Common myeloid progenitor, CD34-positive (primary cell): ENCODE results near the gene EPN2. TPM values are rescaled to one million over a fixed set of nuclear protein-coding genes. Genes with fewer than 3 reads are reported as not detected.
"Not testable (repeated sequence)": the region's sequence is repeated elsewhere in the genome, so short reads cannot be mapped to it uniquely, and the experiment has no call there.

ENCODE experiments used
- CTCF ChIA-PET: fragments of 350-600 bp; sonication (Branson Sonifier 250); formaldehyde crosslinking; loops from one replicate; lab custom pipeline; 2021; ENCODE audit warnings: antibody characterized with exemption; lab: Charles Lee
- POLR2A ChIA-PET: fragments of 350-600 bp; sonication (Branson Sonifier 250); formaldehyde crosslinking; loops from one replicate; lab custom pipeline; 2021; ENCODE audit warnings: antibody characterized with exemption; lab: Charles Lee
- DNase-seq, 3 donors: peaks; one replicate each; pipeline versions ENCODE4 v3.0.0 to v3.0.0-alpha.2; 2013
- H3K27ac ChIP-seq, 2 experiments: 1 replicate in 1 of 2; 2 replicates in 1 of 2; pipeline ENCODE4 v1.7.0; 2013; ENCODE audit warnings: inconsistent platforms in 2 of 2, low read length in 2 of 2, mild to moderate bottlenecking in 2 of 2, low read depth in 1 of 2, moderate library complexity in 1 of 2; ENCODE audit not compliant: severe bottlenecking in 2 of 2, insufficient read depth in 1 of 2, poor library complexity in 1 of 2
- H3K27me3 ChIP-seq, 5 experiments: replicated peaks in 2 of 5; 1 replicate in 3 of 5; 2 replicates in 2 of 5; pipeline versions ENCODE4 v1.6.1 to v1.7.0; 2013; ENCODE audit warnings: low read length in 4 of 5, mild to moderate bottlenecking in 2 of 5, moderate library complexity in 2 of 5, inconsistent platforms in 1 of 5; ENCODE audit not compliant: insufficient read depth in 5 of 5, control insufficient read depth in 4 of 5
- H3K36me3 ChIP-seq, 4 experiments: 1 replicate in 2 of 4; 2 replicates in 2 of 4; pipeline versions ENCODE4 v1.6.1 to v1.7.0; 2013; ENCODE audit warnings: low read length in 3 of 4, control low read depth in 1 of 4, mild to moderate bottlenecking in 1 of 4; ENCODE audit not compliant: control insufficient read depth in 4 of 4, insufficient read depth in 4 of 4
- H3K4me1 ChIP-seq, 4 experiments: 1 replicate in 3 of 4; 2 replicates in 1 of 4; pipeline versions ENCODE4 v1.6.1 to v1.7.1; 2013; ENCODE audit warnings: low read length in 3 of 4, mild to moderate bottlenecking in 3 of 4, control low read depth in 1 of 4, inconsistent platforms in 1 of 4, moderate library complexity in 1 of 4; ENCODE audit not compliant: control insufficient read depth in 4 of 4, insufficient read depth in 4 of 4; ENCODE audit errors: control extremely low read depth in 1 of 4
- H3K4me3 ChIP-seq, 7 experiments: 1 replicate in 4 of 7; 2 replicates in 3 of 7; pipeline versions ENCODE4 v1.5.1 to v1.7.0; 2013; ENCODE audit warnings: mild to moderate bottlenecking in 7 of 7, low read length in 6 of 7, moderate library complexity in 6 of 7, inconsistent platforms in 2 of 7, low read depth in 2 of 7, control low read depth in 1 of 7; ENCODE audit not compliant: insufficient read depth in 4 of 7, control insufficient read depth in 1 of 7; ENCODE audit errors: extremely low read depth in 1 of 7
- H3K9me3 ChIP-seq, 5 experiments: 1 replicate in 4 of 5; 2 replicates in 1 of 5; pipeline versions ENCODE4 v1.6.1 to v1.7.1; 2013; ENCODE audit warnings: low read length in 4 of 5, mild to moderate bottlenecking in 2 of 5, inconsistent platforms in 1 of 5, low read depth in 1 of 5, moderate library complexity in 1 of 5; ENCODE audit not compliant: control insufficient read depth in 4 of 5, insufficient read depth in 2 of 5; ENCODE audit errors: control extremely low read depth in 1 of 5
- WGBS: methylation state at CpG from one replicate; pipeline ENCODE4 v1.1.5; 2013; ENCODE audit not compliant: insufficient coverage; 5-methylcytosine and 5-hydroxymethylcytosine counted together
- polyA plus RNA-seq: library from polyadenylated mRNA; unstranded; fragments of 120-200 nt; gene quantifications from one replicate; pipeline ENCODE4 v1.2.1, GENCODE V29; 2013

Gene EPN2
- polyA plus RNA-seq, result 2.2 TPM

GRCh38 chr17:19237139-19237388 lies at the start of gene EPN2:
Gene EPN2 (plus strand): TSS chr17:19237366. CDS start chr17:19283120, 45,754 bp downstream.
- Histone ChIP-seq H3K4me3 (peak within 1 kb of the TSS; percentile 21 to 82 (median 68)), H3K4me1 (peaks cover 0 to 10% (median 9%) of the 10 kb centered on the region in 4 experiments), H3K27me3 (peaks cover 5 to 30% (median 10%) of the 10 kb centered on the region in 5 experiments)
- 0% methylated on average over 14 of the region's 31 CpGs for WGBS
- peak; percentile 31 to 57 (median 37) for DNase-seq
- H3K9me3 ChIP-seq, H3K27ac ChIP-seq, H3K36me3 ChIP-seq, POLR2A ChIA-PET, CTCF ChIA-PET: not testable (repeated sequence)

- DNase-seq, H3K36me3 ChIP-seq, H3K4me1 ChIP-seq, H3K27ac ChIP-seq, H3K27me3 ChIP-seq, POLR2A ChIA-PET, H3K9me3 ChIP-seq, CTCF ChIA-PET, H3K4me3 ChIP-seq: not testable (repeated sequence)
- WGBS, result no CpG with 5 or more reads among the region's 62 CpGs
Measured at GRCh38 chr17:19187883-19188869, 49.0 kb upstream of the EPN2 start.

- POLR2A ChIA-PET, H3K4me1 ChIP-seq: not testable (repeated sequence)
- WGBS, result no CpG with 5 or more reads among the region's 39 CpGs
Measured at GRCh38 chr17:19188870-19189708, 48.1 kb upstream of the EPN2 start.

GRCh38 chr17:19189781-19190405 lies 47.3 kb upstream of the EPN2 start:
- H3K9me3 ChIP-seq, DNase-seq, H3K36me3 ChIP-seq, H3K27ac ChIP-seq, POLR2A ChIA-PET, H3K4me1 ChIP-seq, CTCF ChIA-PET, H3K4me3 ChIP-seq, H3K27me3 ChIP-seq: not testable (repeated sequence)
- no CpG with 5 or more reads among the region's 36 CpGs for WGBS

More at GRCh38 chr17:19188870-19189708, 48.1 kb upstream of the EPN2 start:
- H3K36me3 ChIP-seq, DNase-seq, H3K9me3 ChIP-seq, H3K27ac ChIP-seq, H3K27me3 ChIP-seq, CTCF ChIA-PET, H3K4me3 ChIP-seq: not testable (repeated sequence)

GRCh38 chr17:19196382-19197204 lies 40.6 kb upstream of the EPN2 start:
- H3K9me3 ChIP-seq, H3K4me3 ChIP-seq, H3K4me1 ChIP-seq, H3K27me3 ChIP-seq, CTCF ChIA-PET, H3K27ac ChIP-seq, POLR2A ChIA-PET, H3K36me3 ChIP-seq, DNase-seq: not testable (repeated sequence)
- WGBS, result no CpG with 5 or more reads among the region's 33 CpGs

GRCh38 chr17:19202448-19202847 lies 34.7 kb upstream of the EPN2 start:
- H3K27me3 ChIP-seq, H3K9me3 ChIP-seq, CTCF ChIA-PET, DNase-seq, H3K4me3 ChIP-seq, POLR2A ChIA-PET, H3K4me1 ChIP-seq, H3K36me3 ChIP-seq, H3K27ac ChIP-seq: not testable (repeated sequence)
- WGBS, result no CpG with 5 or more reads among the region's 20 CpGs
